ENCODE data around the gene ASL.
"Not testable (repeated sequence)": the region's sequence is repeated elsewhere in the genome, so short reads cannot be mapped to it uniquely, and the experiment has no call there.

GRCh38 chr7:66049886-66050285 lies 25.7 kb upstream of the ASL start:
- TF ChIP-seq EZH2 (optimal IDR thresholded peaks at IDR 0.05; ENCODE audit: low read depth, low read length); CTCF (IDR thresholded peaks at IDR 0.05; ENCODE audit: low read length): not testable (repeated sequence)
